SHP77 treated with DMSO at 0.1 percent for 48 hours (cell line): ENCODE results near the gene LSM14B.

ENCODE experiments used
- DNase-seq: peaks from one replicate; lab custom pipeline; 2025; lab: John Stamatoyannopoulos, UW

LSM14B gene

DNA sequence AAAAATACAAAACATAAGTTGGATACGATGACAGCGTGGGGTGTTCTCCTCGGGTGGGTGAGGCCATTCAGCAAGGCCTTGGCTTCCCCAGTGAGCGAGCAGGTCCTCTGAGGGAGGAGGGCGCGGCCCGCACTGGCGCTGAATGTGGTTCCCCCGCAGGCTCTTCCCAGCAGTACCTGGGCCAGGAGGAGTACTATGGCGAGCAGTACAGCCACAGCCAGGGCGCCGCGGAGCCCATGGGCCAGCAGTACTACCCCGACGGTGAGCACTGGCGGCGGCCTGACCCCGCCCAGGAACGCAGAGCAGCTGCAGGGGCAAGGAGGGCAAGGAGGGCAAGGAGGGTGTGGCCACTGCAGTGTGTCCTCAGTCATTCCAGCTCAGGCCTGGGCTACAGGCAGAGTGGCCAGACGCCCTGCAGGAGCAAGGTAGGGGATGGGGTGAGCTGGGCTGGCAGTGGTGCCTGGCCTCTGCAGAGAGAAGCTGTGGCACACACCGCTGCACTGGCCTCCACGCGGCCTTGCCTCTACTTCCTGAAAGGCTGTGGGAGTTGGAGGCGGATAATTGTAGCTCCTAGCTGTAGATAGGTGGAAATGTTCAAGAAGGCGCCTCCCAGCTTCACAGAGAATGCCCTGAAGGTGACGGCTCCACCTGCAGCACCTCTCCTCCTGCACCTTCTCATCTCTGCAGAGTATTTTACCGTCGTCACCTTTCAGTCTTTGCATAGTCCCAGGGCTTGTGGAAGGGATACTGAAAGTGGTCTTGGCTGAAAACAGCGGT lies 41.9 kb downstream of the LSM14B start:
- DNase-seq, result no peak

DNA sequence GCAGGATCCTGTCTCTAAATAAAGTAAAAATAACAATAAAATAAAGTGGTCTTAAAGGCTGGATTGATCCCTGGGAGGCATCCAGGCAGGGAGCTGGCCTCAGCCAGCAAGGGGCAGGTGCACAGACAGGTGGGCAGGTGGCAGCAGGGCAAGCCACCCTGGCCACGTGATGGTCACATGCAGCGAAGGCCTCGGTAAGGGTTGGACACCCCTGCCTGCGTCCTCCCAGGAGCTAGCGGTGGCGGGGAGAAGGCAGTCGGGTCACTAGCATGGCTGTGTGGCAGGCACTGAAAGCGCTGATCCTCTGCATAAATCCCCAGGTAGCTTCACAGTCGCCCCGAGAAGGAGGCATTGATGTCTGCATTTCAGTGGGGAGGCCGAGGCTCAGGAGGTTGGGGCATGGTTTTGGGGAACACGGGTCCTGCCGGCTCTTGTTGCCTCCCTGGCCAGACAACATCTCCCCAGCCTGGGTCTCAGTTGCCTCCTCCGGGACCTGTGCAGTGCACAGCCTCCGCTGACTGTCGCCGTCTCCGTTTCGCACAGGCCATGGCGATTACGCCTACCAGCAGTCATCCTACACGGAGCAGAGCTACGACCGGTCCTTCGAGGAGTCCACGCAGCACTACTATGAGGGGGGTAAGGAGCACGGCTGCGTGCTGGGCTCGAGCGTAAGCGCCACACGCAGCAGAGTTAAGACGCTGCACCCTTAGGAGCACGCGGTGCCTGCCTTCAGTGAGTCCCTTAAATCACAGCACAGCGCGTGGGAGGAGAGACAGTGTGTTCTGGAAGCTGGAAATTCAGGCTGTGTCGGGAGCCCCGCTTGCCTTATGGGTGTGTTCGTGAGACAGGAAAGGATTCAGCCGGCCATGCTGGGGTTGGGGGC lies 42.8 kb downstream of the LSM14B start:
- DNase-seq, result no peak

DNA sequence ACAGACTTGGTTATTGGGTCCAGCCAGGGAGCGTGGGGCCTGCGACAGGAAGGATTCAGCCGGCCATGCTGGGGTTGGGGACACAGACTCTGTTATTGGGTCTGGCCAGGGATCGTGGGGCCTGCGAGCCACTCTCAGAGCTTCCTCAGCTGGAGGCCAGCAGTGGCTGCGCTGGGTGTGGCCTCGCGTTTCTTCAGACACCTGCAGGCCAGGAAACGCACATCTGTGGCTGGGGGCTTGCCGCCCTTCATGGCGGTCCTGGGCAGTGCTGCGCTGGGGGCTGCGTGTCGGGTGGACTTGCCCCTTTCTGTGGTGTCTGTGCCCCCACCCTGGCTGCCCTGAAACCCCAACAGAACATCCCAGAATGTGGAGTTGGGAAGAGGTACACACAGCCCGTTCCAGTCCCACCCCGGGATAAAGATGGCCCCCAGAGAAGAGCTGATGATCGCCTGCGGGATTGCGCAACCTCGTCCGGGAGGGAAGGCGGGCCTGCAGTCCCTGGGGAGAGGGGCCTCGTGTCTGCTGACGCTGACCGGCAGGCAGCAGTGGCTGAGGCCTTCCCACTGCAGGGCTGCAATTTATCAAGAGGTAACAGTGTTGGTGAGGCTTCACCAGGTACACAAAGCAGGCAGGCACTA lies 43.6 kb downstream of the LSM14B start:
- DNase-seq, result no peak

DNA sequence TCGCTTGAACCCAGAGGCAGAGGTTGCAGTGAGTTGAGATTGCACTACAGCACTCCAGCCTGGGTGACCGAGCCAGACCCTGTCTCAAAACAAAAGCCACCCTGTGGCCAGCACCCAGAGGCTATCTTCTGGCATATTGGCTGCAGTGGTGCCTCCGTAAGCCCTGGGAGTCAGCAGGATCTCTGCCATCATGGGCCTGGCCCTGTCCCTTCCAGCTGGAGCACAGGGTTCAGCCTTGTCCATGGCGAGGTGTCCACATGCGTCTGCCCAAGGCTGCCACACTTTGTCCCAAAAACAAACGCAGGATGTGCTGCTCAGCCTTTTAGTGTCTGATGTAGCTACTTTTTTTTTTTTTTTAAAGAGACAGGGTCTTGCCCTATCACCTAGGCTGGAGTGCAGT lies 45.2 kb downstream of the LSM14B start:
- no peak for DNase-seq

DNA sequence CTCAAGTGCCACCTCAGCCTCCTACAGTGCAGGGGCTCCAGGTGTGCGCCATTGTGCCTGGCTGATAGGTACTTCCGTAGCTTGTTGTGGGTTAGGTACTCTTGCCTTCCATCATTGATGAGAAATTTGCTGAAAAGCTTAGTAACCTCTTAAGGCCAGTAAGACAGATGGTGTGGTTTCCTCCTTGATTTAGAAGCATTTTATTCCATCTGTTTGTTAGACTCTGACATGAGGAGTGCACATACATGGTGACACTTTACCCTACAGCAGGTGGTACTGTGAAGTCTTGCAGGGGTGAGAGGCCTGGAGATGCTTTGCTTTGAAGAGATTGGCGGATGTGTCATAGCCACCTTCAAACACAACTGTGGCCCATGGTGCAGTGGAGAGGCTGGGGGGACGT lies 45.8 kb downstream of the LSM14B start:
- no peak for DNase-seq

DNA sequence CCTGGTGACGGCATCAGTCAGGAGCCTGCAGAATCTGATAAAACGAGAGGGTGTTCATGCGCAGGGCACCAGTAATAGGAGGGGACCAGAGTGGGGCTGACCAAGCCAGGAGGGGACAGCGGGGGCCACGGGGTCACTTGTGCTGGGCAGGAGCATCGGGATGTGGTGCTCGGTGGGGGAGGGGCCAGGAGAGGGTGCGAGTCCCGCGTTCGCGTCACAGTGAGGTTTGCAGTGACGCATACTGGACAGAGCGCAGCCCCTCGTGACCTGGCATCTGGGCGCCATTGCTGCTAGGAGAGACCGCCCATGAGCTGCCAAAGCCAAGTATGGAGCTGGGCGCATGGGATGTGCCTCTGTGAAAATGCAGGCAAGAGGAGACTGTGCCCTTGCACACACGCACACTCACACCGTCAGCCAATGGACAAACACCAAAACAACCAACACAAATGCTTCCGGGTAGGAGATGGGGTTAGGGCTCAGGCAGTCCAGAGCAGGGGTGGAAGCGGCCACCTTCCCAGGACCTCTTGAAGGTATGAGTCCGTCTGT lies 46.7 kb downstream of the LSM14B start:
- DNase-seq, result no peak

DNA sequence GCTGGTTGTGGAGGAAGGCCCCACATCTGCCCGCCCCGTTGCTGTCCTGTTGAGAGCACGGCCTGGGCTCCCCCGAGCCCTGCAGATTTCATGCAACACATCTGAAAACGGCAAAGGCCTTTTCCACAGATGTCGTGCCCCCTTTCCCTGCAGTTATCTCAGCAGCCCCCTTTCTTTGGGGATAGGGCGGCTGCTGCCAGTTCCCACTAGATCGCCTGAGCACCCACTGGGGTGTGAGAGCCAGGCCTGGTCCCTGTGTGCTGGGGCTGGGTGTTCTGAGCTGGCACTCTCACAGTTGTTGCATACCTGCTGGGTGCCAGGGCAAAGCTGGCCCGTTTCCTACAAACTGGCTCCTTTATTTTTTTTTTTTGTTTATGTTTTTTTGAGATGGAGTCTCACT lies 48.3 kb downstream of the LSM14B start:
- no peak for DNase-seq

DNA sequence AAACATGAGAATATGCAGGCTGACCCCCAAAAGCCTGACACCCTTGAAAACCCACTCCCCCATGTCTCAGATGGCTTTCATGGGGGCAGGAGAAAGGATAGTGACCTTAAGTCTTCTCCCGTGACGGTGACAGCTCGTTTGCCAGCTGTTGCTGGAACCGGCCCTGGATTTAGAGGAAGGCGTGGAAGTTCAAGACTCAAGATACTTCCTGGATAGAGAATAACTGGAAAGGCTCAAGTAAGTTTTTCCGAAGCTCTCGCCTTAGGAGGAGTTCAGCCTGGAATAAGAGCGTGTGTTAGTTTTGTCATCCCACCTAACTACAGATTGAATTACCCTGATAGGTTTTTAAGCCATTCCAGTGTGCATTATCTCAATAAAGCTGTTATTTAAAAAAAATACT lies 49.0 kb downstream of the LSM14B start:
- DNase-seq, result no peak

DNA sequence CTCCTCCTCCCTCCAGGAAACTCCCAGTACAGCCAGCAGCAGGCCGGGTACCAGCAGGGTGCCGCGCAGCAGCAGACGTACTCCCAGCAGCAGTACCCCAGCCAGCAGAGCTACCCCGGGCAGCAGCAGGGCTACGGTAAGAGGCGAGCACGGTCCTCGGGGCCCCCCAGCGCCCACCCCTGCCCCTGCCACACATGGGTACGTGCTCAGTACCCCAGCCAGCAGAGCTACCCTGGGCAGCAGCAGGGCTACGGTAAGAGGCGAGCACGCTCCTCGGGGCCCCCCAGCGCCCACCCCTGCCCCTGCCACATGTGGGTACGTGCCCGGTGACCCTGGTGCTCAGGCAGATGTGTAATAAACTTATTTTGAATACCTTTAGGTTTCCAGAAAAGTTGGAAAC lies 50.4 kb downstream of the LSM14B start:
- DNase-seq, result no peak

DNA sequence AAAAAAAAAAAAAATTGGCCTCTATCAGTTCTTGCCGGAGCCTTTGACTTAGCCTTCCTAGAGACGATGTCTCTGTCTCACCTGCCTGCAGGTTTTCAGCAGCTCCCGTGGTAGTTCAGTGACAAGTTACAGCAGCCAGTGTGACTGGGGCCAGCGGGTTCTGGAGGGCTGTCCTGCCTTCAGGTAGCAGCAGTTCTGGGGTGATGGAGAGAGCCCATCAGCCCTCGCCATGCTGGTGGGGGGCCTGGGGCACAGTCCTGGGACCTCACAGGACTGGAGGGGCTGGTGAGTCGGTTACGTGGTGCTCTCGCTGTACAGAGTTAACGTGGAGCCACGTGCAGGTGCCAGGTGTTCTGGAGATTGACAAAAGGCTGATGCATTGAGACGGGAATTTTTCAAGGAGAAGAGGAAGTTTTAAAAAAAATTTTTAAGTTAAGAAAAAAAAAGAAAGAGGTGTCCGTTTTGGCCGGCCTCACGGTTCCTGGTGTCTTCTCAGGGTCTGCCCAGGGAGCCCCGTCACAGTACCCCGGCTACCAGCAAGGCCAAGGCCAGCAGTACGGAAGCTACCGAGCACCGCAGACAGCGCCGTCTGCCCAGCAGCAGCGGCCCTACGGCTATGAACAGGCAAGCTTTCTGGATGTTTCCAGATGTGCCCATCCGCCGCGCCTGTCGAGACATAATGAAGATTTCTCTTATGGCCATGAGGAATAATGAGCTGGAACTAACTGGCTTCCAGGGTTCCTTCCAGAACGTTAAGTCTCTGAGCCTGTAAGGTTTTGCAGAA lies 51.9 kb downstream of the LSM14B start:
- no peak for DNase-seq

DNA sequence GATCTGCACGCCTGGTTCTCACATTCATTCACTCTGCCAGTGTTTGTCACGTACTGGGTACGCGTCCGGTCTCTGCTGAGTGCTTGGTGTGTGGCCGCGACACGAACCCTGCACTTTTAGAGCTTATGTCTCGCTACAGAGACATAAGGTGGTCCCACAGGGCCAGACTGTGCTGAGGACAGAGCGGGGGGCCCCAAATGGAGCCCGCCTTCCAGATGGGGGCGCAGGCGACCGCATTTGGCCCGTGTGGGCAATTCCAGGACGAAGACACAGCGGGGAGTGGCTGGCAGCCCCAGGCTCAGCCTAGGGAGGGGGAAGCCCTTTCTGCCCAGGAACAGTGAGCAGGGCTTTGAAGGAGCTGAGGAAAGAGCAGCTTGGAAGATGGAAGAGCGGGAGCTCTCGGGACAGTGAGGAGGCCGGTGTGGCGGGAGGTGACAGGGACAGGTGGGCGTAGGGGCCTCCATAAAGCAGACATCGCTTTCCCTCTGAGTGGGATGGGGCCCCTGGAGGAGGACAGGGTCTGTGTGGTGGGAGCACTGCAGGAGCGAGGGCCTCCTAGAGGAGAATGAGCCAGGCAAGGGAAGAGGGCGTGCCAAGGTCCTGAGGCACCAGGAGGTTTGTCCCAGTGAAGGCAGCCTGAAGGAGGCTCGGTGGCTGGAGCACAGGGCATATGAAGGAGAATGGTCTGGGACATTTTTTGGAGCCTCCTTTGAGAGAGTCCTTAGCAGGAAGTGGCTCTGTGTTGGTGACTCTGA lies 52.8 kb downstream of the LSM14B start:
- DNase-seq, result no peak

DNA sequence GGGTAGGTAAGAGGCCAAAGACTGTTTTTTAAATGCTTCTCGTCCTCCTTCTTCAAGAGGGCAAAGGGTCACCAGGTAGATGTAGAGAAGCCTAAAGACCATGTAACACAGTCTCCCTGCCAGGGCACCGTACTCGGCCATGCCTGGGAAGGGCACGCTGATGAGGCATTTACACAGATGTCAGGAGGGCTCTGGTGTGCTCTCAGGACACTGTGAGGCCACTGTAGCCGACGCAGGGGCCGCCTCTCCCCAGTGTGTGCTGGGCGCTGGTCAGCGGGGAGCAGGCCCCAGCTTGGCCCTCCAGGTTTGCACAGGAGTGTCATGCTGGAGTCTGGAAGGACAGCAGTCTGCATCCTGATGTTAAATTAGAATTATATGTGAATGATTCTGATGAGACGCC lies 53.4 kb downstream of the LSM14B start:
- DNase-seq, result no peak

DNA sequence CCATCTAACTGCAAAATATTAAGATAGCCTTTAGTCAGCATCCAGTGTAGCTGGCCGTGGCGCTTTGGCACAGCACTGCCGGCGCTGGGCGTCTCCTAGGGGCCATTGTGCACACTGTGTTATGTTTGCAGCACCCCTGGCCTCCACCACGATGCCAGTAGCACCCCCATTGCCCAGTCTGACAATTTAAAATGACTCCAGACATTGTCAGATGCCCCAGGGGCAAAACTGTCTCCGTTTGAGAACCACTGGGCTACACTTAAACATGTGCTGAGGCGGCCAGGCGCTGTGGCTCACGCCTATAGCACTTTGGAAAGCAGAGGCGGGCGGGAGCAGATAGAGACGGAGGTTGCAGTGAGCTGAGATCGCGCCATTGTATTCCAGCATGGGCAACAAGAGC lies 54.6 kb downstream of the LSM14B start:
- no peak for DNase-seq

DNA sequence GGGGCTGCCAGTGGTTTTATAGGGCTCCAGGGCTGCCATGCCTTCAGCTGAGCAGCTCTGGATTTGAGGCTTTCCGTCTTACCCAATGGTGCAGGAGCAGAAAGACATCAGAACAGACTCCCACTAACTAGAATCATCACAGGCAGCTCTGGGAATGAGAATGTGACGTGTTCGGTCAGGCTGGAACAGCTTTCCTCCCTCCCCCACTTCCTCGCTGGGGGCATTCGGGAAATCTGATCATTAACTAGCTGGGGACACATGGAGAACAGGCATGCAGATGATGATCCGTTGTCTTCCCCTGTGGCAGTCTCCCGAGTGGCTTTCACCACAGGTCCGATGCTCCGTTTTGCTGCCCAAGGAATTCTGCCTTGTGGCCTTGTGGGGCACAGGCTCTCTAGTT lies 55.0 kb downstream of the LSM14B start:
- DNase-seq, result no peak

DNA sequence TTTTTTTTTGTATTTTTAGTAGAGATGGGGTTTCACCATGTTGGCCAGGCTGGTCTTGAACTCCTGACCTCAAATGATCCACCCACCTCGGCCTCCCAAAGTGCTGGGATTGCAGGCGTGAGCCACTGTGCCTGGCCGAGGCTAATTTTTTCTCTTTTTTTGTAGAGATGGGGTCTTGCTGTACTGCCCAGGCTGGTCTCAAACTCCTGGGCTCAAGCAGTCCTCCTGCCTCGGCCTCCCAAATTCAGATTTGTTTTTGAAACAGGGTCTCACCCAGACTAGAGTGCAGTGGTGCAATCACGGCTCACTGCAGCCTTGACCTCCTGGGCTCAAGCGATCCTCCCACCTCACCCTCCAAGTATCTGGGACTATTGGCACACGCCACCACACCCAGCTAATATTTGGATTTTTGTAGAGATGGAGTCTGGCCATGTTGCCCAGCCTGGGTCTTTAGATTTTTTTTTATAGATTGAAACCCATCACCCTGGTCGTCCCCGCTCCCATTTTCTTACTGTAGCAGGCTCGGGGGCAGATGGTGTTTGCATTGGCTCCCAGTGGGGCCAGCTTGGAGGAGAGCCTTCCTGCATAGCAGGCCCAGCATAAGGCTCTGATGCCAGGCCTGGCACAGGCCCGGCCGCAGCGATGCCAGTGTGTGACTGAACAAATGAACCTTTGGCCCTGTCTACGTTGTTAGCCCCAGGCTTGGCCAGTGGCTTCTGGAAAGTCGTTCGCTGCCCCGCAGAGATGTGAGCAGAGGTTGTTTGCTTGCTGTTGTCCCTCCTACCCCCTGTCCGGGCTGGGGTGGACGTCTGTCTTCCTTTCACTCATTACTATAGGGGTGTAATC lies 56.3 kb downstream of the LSM14B start:
- no peak for DNase-seq

DNA sequence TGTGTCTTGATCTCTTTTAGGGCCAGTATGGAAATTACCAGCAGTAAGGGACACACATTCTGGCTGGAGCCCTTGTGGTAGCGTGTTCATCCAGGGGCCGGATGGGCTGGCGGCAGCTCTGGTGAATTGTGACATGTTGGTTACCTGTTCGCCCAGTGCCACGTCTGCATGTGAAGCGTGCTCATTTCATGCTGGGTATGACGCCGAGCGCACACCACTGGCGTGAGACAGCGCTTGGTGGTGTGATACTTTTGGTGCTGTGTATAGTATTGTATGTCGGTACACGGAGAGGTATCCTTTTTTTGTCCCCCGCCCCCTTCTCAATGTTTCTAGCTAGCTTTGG lies 56.9 kb downstream of the LSM14B start:
- no peak for DNase-seq

DNA sequence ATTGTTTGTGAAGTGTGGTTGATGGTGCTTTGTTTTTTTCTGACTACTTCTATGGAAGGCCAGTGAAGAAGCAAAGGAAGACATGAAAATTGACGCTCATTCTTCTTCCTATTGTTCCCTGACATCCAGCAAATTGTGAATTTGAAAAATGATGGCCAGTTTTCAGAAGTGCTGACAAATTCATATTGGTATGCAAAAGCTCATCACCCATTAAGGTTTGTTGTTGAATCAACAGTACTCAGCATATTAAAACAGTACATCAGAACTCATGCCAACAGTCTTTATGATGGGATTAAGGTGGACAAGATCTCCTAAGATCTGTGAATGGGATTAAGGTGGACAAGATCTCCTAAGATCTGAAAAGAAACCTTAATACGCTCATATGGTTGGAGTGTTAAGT lies 59.5 kb downstream of the LSM14B start:
- no peak for DNase-seq

DNA sequence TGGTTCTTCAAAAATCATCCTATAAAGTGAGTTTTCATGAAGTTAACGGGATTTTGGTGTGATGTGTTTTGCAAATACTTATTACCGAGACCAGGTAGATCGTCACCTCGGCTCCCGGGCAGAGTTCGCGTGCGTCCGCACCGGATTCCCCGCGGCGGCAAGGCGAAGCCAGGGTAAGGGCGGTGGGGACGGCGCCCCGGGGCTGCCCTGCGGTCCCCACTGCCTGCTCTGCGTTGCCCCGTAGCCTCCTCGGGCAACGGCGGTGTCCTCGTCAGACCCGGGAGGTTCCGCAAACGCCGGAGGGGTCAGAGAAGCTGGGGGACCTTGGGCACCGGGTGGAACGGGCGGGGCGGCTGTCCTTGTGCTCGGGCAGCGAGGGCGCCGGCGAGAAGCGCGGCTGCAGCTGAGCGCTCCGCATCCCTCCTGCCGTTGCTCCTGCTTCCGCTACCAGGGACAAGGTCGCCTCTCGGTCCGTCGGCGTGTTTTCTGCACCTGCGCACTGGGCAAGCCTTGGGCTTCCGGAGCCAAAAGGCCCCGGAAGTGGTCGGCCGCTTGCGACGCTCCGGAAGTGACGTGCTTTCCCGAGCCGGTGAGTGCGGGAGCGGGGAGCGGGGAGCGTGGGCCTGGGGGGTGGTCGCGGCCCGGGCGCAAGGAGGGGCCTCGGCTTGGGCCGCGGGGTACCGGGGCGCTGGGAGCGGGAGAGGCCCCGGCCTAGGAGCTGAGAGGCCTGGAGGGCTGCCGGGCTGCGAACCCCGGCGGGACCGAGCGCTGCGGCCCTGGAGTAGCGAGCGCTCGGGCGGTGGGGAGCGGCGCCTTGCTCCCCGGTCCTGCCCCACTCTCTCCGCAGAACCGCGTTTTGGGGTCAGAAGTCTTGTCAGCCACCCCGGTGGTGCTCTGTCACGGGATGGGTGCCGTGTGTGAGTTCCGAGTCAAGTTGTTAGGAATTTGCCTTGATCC lies 60.5 kb downstream of the LSM14B start, which contains the start of gene MTG2:
MTG2 (plus strand) TSS at position 560 of the 957 bp plus-strand sequence. CDS start 10,393 bp downstream, outside the sequence.
- DNase-seq, result peak; percentile 99
